HG03039 (cell line): ENCODE data around the gene CTNNA2.

Experiments used
- ATAC-seq: cut with Tn5 transposase; IDR thresholded peaks from one replicate; pipeline ENCODE4 v1.9.1; 2021; ENCODE audit warnings: mild to moderate bottlenecking, moderate library complexity; ENCODE audit not compliant: unreplicated experiment

CTNNA2 gene

DNA sequence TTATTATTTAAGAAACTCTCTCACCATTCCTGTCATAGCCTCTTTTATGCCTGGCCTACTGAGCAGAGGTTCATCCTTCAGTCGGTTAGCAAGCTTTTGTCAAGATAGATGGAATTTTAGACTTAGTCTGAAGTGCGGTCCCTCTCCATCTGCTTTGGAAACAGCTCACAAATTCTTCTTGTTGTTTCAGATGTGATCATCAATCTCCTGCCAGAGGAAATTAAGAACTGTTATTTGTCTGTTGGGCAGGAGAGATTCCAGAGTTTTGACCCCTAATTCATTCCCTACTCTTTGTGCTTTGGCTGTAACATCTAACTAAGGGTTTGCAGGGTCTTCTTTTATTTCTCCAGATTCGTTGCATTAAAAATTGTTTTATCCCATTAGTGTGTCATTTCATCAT, 735.3 kb downstream of the CTNNA2 start:
- ATAC-seq = no peak

DNA sequence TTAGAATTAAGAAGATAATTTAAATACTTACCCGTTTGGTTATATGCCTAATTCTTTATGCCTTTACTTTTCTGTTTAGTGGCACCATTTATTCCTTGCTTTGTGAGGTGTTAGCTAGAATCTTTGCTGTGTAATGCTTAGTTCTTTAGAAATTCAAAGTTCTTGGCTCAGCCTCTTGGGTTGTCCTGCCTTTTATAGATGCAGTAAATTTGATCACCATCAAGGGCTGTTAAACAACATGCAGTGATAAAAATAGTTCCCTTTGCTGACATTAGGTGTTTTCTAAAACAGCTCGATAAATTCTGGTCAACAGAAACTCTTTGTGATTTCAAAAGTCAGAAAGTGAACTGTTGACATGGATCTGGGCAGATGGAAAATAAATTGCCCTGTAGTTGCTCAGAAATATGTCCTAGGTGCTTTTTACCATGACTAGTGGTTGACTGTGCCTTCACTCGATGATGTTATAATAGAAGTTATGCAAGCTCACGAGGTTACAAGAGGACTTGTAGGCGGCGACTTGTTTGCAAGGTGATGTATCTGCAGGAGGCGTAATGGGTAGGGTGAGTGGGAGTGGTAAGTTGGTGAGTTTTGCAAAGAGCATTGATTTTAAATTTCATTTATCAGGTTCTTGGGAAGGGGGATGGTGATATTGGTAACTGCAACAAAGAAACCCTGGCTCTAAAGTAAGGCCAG, 739.6 kb downstream of the CTNNA2 start:
- no peak for ATAC-seq

GRCh38 chr2:80255918-80256781, 743.3 kb downstream of the CTNNA2 start:
- ATAC-seq = no peak

DNA sequence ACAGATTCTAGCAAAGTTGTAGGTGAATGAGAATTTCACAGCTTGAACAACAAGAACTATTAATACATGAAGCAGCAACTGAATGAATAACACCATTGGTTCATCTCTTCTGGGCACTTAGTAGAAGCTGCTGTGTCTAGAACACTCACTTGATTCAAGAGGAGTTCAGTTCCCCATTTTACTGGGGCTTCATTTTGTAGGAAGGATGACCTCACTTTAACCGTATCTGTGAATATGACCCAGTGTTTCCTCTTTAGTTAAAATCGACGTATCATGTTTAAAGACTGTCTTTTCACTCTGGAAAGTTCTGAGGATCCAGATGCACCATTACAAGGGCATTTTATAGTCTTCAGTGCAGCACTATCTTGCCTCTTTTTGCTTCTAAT, 743.9 kb downstream of the CTNNA2 start:
- ATAC-seq = no peak

- ATAC-seq = no peak
Measured at GRCh38 chr2:80257450-80257849, 744.6 kb downstream of the CTNNA2 start.

DNA sequence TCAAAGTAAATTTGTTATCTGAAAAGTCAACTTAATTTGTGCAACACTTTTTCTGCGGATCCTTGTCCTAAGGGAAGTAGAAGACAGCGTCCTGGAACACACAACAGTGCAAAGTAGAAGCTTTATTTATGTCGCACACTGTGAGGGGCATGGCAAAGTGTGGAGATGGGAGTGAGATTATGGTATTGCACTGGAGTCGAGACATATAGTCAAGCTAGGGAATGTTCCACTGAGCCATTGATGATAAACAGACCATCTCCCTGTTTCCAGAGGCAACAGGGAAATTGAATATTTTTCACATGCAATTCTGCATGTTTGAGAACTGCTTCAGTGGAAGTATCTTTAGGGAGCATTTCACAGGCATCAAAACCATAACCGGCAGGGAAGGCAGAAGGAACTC, 745.5 kb downstream of the CTNNA2 start:
- ATAC-seq = no peak

DNA sequence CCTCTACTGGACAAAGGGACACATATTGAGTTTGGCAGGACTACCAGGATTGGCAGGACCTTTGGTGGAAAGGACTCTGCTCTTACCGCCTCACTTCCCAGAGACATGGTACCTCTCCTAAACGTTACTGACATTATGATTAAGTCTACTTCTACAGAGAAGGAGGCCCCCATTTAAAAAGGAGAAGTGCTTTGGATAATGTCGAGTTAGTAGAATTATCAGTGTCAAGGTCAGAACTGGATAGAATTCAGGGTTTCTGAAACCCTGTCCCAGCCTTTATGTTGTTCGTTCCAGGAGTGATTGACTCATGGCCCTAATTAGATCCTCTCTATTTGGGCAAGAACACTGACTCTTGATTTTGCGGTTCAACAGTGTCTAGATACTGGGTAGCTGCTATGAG, 745.9 kb downstream of the CTNNA2 start:
- no peak for ATAC-seq

DNA sequence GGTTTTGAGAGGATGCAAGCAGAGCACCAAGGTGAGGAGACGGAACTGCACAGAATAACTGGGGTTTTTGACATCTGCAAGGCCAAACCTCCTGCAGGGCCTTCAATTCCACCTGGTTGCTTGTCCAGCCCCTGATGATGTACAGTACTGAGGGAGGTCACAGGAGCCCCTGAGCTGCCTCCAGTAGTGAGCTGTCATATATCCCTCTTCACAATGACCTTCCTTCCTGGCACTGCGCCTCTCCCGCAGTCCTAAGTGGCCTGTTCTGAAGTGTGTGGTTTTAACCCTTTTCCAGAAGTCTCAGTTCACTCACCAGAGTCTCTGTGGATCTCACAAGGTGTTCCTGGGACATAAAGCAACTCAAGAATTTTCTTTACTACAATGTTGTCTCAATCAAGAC, 746.4 kb downstream of the CTNNA2 start:
- ATAC-seq = no peak

DNA sequence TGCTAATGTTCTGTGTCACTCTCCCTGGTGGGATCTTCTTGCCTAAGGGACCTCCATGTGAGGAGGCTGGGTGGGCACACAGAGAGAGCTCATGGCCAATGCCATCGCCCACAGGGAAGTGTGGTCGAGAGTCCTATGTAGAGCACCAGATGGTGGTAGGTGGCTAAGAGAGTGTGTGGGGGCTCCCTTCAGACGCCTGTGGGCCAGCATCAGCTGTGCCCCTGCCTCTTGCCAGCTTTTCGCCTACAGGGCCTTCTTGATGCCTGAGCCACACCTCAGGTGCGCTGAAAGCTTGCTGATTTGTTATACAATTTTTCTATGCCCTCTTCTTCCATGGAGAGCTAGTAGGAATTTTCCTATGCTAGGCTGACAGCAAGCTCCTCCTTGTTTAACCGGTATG, 753.4 kb downstream of the CTNNA2 start:
- no peak for ATAC-seq

DNA sequence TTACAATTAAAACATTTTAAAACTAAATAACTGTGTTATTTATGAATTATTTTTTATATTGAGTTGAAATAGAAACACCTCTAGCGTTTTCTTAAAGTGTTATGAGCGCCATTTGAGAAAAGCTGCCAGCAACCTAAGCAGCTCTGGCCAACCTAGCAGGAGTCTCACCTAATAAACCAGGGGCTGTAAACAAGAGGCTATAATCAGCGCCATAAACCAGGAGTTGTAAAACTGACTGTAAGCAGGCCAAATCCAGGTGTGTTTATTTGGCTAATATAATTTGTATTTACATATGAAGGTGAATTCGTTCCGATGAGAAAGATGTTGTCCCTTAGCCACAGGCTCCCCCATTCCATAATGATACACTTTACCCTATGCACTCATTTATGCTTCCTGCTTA, 757.0 kb downstream of the CTNNA2 start:
- no peak for ATAC-seq

DNA sequence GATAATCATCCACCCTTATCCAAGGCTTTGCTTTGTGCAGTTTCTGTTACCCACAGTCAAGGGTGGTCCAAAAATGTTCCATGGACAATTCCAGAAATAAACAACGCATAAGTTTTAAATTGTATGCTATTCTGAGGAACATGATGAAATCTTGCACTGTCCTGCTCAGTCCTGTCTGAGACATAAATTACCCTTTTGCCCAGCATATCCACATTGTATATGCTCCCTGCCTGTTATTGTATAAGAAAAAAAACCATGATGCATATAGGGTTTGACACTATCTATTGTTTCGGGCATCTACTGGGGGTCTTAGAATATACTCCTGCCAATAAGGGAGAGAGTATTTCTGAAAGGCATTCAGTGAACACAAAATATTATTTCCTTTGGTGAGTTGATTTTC, 767.7 kb downstream of the CTNNA2 start:
- ATAC-seq = no peak

- no peak for ATAC-seq
Measured at GRCh38 chr2:80281049-80281448, 768.2 kb downstream of the CTNNA2 start.

DNA sequence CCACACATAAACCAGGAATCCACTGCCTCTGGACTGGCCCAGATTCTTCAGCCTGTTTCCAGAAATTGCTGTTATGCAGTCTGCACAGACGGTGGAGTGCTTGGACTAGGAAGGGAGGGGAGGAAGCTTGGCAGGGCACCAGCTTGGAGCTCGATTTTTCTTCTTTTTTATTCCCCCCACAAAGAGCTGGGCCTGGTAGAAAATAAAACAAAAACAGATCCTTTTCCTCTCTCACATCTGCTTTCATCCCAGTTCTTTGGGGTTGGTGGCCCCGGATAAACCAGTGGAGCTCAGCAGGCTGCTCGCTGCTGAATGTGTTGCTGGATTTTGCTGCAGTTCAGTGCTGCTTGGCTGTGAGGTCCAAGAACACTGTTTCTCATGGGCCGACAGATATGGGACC, 775.7 kb downstream of the CTNNA2 start:
- no peak for ATAC-seq

DNA sequence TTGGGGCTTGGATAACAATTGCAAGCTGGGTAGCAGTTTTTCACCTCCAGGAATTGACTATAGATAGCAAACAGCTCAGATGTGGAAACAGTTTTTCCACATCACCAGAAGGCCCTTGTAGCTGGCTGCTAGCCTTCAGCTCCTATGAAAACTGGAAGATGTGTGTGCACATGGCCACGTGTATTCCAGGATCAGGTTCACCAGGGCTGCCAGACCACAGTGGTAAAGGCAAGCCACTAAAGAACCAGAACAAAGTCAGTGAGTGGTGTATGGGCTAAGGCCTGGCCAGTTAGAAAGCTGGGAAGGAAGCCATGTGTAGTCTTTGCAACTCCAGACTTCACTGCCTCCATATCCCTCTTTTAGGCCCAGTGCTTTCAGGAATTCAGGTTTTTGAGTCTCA, 778.8 kb downstream of the CTNNA2 start:
- ATAC-seq = no peak

GRCh38 chr2:80292474-80292873, 779.6 kb downstream of the CTNNA2 start:
- ATAC-seq = no peak

DNA sequence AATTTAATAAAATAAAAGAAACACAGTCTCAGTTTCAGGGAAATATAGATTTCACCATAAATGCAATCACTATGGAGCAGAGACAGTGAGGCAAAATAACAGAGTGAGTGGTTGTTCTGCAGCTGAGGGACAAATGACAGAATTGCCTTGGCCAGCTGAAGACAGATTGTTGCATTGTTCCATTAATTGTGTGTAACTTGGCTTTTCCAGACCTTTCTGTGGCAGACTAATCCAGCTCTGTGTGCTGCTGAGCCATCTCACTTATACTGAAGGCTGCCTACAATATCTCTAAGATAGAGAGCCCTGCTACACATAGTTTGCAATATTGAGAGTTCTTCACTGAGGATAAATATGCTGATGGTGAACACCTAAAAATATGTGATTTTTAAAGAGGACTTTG, 780.2 kb downstream of the CTNNA2 start:
- no peak for ATAC-seq

- ATAC-seq = no peak
Measured at GRCh38 chr2:80298954-80299353, 786.1 kb downstream of the CTNNA2 start.

DNA sequence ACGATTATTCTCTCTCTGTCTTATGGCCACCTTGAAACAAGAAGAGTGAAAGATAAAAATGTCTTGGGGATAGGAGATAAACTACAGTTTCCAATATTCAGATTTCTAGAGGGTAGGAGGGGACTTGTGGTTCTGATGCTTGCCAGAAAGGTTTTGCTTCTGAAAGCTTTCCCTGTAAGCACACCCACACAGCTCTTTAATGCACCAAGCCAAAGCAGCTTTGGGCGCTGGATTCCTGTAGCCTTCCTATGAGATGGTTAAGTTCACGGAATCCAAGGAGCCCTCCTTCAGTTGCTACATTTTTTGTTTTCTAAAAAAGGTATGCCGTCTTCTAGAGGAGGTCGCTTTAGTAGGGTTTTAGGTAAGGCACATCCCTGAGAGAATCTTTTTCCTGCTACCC, 786.8 kb downstream of the CTNNA2 start:
- ATAC-seq = no peak

- ATAC-seq = no peak
Measured at GRCh38 chr2:80300346-80300745, 787.5 kb downstream of the CTNNA2 start.

- ATAC-seq = no peak
Measured at GRCh38 chr2:80300954-80301353, 788.1 kb downstream of the CTNNA2 start.

- ATAC-seq = no peak
Measured at GRCh38 chr2:80302001-80302313, 789.1 kb downstream of the CTNNA2 start.

DNA sequence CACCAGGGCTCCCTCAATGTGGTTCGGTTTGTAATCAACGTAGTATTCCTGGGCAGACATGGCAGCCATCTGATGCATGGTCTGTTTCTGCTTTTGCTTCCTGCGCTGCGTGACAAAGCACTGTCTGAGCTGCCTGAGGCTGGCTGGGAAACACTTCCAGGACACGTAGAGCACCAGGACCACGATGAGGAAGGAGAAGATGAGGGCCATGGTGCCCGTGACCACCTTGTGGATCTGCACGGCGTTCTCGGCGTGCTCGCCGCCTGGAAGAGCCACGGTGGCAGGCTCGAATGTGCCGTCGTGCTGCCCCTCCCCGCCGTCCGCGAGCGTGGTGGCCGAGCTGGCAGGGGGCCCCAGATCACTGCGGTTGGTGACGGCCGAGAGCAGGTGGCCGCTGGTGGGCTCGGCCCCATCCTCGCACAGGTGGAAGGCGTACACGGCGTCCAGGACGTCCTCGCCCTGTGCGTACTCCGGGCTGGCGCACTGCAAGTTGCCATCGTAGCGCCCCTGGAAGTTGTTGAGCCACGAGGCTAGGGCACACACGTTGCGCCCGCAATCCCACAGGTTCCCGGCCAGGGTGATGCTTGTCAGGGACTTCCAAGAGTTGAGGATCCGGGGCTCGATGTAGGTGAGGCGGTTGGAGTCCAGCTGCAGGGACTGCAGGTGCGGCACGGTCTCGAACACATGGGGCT, 789.6 kb downstream of the CTNNA2 start:
- no peak for ATAC-seq
